GM12873 (cell line): ENCODE measurements around the gene BIK.

Experiments
- TF ChIP-seq, protein P1 (sequence below): IDR thresholded peaks from 2 replicates; pipeline ENCODE4 v1.5.1; 2012; ENCODE audit warnings: low read depth, mild to moderate bottlenecking, moderate library complexity, low read length, control low read depth; ENCODE audit not compliant: insufficient read depth; ENCODE audit errors: missing control alignments

Gene BIK

DNA sequence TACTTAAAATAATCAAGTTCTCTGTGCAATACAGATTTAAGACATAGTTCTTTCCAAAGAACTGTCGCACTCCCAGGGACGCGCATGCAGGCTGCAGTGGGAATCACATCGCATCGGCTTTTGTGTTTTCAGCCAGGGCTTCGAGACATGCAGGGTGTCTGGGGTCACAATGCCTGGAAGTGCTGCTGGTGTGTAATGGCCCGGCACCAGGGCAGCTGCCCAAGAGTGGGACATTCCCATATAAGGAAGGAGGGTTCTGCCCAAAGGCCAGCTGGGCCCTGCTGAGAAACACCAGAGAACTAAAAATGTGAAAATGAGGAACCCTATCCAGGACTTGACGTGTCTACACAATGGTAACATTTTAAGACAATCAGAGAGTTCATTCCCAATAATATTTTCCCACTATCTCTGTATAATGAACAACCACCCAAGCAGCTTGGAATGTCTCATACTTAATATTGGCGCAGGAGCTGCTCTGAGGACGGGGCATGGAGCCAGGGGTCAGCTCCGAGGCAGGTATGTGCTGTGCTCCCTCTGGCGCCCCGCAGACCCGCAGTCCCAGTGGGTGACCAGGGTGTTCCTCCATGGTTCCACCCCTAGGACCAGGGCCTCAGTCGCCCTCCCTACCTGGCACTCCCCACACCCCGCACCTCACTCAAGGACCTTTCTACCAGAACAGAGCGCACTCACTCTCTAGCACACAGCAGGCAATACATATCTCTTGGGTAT lies 21.4 kb downstream of the BIK start:
- TF ChIP-seq, protein P1, sequence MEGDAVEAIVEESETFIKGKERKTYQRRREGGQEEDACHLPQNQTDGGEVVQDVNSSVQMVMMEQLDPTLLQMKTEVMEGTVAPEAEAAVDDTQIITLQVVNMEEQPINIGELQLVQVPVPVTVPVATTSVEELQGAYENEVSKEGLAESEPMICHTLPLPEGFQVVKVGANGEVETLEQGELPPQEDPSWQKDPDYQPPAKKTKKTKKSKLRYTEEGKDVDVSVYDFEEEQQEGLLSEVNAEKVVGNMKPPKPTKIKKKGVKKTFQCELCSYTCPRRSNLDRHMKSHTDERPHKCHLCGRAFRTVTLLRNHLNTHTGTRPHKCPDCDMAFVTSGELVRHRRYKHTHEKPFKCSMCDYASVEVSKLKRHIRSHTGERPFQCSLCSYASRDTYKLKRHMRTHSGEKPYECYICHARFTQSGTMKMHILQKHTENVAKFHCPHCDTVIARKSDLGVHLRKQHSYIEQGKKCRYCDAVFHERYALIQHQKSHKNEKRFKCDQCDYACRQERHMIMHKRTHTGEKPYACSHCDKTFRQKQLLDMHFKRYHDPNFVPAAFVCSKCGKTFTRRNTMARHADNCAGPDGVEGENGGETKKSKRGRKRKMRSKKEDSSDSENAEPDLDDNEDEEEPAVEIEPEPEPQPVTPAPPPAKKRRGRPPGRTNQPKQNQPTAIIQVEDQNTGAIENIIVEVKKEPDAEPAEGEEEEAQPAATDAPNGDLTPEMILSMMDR: no peak

- TF ChIP-seq, protein P1: no peak
Observed at GRCh38 chr22:43133401-43133800, 22.9 kb downstream of the BIK start.

GRCh38 chr22:43134553-43134952 lies 24.0 kb downstream of the BIK start:
- TF ChIP-seq, protein P1: no peak

GRCh38 chr22:43135565-43135964 lies 25.0 kb downstream of the BIK start:
- TF ChIP-seq, protein P1: no peak

DNA sequence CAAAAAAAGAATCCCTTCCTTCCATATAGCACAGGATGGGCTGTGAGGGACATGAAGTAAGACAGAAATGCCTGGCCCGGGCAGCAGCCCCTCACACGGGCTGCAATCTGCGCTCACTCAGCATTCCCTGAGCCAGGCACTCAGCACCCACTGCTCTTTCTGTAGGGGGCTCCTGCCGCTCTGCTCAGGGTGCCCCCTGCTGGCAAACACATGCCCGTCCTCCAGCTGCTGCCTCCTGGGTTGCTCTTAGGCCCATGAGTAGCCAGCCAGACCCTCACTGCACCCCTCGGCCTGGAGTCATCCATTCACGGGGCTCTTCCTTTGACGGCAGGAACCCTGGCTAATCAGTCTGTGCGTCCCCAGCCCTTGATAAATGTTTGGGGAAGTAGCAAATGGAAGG lies 25.7 kb downstream of the BIK start:
- TF ChIP-seq, protein P1: peak; percentile 94

DNA sequence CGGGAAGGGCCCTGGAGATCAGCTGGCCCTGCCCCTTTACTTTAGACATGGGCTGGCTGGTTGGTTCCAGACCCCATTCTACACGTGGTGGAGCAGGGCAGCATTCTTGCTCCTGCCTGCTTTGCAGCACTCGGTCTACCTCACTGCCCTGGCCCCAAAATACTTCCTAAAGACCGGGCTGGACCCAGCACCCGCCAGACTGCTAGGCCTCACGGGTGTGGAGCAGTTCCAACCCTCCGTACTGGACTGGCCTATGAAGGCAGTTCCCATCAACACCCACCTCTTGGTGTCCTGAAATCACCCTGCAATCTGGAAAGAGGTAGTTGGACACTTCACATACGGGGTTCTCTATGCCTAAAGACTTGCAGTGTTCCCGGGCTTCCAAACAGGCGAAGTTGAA lies 26.3 kb downstream of the BIK start:
- TF ChIP-seq, protein P1: no peak

DNA sequence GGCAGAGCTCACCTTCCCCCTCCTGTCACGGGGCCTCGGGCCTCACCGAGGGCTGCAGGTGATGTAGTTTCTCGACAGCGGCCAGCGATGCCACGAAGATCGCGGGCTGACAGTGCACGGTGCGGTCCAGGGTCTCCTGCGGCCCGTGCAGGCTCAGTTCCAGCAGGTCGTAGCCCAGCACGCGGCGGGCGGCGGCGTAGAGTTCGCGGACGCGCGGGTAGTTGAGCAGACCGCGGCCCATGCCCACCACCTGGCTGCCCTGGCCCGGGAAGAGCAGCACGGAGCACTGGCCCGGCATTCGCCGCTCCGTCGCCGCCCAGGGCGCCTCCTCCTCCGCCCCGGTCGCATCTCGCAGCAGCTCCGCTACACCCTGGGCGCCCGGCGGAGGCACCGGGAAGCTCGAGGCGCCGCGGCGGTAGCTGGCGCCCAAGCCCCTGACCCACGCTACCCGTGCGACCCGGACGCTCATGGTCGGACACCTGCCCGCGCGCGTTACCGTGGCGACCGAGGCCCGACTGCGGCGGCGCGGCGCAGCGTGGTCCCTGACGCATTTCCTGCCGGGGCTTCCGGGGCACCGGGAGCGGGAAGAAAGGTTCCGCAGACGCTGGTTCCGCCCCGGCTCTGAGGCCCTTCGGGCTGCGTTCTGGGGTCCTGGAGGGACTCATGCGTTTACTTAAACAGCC lies 32.5 kb downstream of the BIK start, which contains the start of gene MCAT:
MCAT (minus strand) TSS at position 519 of the 683 bp plus-strand sequence; CDS start at position 469, 50 bp downstream.
- TF ChIP-seq, protein P1: no peak
